Measurements from ENCODE around the gene ITGBL1.

The ITGBL1 gene

DNA sequence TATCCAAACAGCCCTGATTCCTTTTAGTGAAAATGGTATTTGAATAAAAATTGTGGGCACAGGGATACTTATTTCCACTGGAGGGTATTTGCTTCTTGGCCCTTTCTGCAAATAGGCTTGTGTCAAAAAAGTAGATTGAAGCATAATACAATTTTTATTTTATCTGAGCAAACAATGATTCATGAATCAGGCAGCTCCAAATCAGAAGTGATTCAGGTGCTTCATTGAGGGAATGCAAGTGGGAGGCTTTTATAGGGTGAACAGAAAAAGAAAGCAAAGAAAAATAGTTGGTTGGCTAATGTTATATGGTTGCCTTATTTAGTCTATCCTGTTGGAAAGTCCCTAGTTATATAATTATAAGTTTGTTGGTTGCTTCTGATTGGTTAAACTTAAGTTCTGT lies 117.9 kb downstream of the ITGBL1 start:
- no peak for DNase-seq

DNA sequence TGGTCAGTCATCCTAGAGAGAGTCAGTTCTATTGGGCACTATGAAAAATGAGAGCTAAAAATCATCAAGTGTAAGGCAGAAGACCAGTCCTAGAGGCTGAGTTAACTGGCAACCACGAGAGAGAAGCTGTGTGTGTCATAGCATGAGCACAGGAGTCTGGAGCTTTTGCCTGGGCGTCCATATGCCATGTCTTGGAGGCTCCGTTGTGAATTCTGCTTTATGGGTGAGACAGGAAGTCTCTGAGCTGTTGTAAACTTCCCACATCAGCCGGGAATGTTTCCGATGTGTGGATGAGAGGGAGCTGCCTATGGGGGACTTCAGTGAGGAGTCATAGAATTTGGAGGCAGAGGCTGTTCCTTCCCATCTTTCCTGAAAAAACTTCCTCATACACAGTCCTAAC lies 120.0 kb downstream of the ITGBL1 start:
- DNase-seq = peak; percentile 27

DNA sequence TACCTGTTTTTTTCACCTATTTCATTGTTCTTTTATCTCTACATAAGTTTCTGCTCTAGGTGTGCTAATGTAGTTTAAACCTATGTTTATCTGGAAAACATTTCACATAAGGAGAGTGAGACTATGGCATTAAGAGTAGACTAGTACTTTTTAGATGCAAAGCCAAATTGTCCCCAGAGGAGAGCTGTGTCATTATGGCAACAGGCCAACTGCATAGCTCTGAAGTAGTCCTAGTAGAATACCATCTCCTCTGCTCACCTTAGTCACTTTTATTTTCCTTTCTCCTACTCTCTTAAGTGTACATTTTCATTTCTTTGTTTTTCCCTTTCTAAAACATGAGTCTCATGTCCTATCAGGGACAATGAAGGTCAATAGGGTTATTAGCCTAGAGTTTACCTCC lies 123.1 kb downstream of the ITGBL1 start:
- peak; percentile 33 for DNase-seq

DNA sequence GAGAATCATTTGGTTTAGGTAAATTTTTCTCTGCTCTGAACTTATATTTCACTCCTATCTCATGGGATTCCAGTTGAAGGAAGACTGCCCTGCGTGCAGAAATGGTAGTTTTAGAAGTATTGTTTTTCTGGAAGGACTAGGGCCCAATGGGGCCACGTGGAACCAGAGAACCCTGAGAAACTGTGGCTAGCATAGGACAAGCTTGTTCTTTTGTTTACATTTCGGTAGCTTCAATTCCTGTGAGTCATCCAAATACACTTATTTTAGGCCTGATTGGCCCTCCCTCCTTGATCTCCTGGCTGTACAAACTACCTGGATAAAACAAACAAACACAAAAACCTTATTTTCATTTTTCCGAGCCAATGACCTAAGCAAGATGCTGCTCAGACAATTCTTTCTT lies 124.0 kb downstream of the ITGBL1 start:
- DNase-seq = peak; percentile 24

DNA sequence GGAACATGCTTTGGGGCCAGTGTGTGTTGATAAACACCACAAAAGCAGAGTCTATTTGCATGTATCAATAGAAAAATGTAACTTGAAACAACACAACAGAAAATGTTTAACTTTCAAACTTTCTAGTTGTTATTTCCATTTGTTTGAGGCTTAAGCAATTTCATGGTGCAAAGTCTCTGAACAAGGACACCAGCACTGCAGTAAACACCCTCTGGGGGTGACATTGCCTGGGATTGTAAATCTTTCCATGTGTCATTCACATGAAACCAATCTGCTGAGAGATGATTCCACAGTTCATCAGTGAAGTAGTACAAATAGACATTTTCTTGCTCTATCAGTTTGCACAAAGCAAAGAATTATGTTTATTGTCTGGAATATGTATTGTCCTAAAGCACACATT lies 124.5 kb downstream of the ITGBL1 start:
- DNase-seq = peak; percentile 26

DNA sequence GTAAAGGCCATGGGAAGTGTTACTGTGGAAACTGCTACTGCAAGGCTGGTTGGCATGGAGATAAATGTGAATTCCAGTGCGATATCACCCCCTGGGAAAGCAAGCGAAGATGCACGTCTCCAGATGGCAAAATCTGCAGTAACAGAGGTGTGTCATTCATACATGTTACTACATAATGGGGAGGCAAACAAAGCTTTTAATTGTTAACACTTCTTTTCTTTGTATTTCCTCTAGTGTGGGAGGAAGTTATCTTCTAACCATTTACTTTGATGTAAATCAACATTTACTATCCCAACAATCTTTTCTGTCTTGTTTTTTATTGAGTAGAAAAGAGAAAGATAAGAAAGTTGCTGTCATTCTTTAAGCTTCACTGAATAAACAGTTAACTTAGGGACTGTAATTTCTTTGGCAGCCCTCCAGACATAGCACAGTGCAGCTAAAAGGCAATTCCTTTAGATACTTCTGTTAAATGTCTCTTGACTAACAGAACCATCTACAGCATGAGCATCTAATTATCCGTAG lies 126.9 kb downstream of the ITGBL1 start:
- peak; percentile 93 for DNase-seq

DNA sequence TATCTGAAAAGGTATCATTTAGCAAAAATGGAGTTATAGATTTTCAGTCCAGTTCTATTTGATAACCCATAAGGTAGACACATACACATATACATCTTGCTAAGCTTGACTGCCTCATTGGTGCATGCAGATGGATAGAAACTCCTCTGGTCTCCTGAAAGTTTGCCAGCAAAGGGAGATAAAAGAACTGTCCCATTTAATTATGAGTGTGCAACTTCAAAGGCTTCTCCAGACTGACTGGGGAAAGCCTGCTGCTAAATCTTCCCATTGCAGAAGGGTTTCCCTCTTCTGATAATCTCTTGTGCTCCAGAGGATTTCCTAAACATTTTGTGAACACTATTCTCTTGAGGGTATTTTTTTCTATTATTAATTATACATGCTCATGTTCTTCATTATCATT lies 131.9 kb downstream of the ITGBL1 start:
- peak; percentile 6 for DNase-seq

DNA sequence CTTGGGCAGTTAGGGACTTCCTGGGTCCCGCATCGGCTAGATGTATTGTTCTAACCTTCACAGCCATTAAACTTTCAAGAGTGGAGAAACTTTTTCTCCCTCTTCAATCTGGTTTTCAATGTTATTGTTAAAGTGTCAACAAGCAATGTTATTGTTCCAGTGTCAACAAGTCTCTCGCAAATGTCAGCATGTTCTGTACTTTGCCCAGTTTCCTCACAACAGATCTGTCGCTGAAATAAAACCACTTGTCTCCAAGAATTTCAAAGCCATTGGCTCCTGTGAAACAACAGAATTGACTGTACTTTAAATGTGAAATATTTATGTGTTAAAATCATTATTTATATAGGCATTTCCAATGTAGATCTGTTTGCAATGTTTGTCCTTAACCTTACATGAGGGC lies 138.0 kb downstream of the ITGBL1 start:
- DNase-seq = no peak

DNA sequence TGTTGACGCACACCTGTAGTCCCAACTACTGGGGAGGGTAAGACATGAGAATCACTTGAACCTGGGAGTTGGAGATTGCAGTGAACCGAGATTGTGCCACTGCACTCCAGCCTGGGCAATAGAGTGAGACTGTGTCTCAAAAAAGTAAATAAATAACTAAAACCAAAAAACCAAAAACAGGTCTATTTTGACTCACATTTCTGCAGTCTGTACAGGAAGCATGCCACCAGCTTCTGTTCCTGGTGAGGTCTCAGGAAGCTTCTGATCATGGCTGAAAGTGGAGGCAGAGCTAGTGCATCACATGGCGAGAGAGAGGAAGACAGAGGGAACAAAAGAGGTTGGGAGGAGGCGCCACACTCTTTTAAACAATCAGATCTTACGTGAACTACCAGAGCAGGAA lies 142.5 kb downstream of the ITGBL1 start:
- no peak for DNase-seq

DNA sequence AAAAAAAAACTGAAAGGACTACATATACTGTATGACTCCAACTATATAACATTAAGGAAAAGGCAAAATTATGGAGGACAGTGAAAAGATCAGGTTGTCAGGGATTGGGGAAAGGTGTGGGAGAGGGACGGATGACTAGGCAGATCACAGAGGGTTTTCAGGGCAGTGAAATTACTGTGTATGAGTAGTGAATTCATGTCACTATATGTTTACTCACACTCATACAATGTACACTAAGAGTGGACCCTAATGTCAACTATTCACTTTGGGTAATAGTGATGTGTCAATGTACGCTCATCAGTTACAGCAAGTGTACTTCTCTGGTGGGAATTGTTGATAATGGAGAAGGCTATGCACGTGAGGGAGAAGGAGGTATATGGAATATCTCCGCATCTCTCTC lies 144.3 kb downstream of the ITGBL1 start:
- DNase-seq = no peak

DNA sequence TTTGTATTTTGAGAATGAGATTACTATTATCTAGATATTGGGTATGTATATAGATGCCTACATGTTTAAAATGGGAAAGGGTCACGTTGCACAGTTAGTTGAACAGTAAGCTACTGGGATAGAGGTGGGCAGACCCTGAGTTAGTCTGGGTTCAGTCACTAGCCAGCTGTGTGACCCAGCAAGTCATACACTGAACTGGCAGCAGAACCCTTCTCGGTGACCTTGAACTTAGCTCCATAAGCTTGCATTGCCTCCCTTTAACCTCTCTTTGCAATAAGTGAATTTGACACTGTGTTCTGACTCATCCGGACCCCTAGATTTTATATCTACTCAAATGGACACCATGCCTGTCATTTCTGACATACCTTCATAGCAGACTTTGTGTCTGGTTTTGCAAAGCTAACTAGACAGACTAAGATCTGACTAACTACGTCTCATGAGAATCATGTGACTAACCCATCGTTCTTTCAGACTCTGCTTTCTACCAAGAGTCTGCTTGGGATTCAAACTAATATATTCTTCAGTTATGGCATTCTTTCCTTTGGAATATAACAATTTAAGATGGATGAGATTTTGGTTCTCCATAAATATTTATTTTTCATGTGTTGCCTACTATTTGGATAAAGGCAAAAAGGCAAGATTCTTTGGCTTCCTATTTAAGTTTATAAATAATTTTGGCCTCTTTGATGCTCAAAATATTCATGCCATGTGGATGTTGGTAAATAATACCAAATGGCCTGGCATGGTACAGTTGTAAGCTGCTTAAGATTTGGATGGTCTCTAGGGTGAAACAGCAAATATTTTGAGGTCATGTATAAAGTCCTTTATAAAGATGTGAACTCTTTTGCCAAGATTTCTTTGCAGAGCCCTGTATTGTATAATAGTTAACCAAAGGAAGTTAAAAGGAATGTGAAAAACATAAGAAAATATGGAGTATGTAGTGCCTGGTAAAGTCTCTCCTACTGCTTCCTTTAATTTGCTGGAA lies 159.3 kb downstream of the ITGBL1 start:
- no peak for DNase-seq

DNA sequence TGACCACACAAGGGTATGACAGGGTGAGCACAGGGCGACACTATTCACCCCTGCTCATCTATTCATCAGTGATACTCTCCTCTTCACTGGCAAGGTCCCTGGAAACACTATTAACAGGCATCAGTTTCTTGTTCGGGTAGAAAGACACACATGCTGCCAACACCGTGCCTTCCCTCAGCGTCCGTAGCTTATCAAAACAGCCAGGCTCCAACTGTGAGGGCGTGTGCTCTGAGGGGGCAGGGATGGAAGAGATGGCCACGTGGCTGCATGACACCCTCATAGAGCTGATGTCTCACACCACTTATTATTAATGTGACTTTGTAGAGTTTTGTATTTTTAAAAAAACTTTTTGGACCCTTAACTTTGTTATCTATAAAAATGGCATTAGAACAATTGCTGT lies 160.3 kb downstream of the ITGBL1 start:
- peak; percentile 10 for DNase-seq

DNA sequence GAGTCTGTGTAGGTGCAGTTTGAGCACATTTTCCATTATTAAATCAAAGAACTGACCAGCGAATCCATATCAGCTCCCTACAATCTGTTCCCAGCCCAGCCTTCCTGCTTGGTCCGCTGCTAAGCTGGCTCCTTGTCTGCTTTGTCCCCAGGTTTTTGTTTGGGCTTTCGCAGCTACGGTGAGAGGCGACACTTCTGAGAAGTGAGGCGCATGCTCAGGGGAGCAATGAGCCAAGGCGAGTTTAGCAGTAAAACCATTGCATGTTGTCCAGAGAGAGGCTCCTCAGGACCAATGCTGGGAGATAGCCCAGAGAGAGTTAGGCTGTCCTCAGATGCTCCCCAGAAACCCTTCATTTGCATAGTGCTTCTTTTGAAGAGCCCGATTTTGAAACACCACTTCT lies 162.0 kb downstream of the ITGBL1 start:
- DNase-seq = no peak

DNA sequence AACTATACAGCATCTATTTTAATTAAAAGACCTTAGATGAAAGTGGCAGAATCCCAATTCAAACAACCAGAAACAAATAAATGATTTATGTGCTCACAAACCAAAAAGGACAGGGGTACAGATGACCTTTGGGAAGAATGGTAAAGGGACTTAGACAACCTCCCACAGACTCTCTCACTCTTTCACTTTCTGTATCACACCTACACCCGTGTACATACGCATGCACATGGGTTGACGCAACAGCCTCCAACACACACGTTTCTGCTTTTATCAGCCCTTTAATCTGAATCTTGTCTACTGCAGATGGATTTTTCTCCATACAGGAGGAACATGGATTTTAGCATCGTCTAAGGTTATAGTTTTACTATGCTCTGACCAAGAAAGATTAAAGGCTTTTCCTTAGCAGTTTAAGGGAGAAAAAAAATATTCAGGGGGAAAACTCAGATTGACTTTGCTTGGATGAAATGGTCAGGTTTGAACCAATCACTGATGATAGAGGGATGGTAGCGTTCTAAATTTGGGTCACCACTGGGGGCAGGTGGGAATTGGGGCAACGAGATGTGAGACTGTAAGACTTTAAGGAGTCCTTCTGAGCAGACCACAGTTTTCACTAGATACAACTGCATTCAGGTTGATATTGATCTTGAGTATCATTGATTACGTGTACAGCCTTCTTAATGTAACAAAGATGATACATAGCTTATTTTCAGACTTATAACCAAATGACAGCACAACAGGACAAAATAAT lies 166.1 kb downstream of the ITGBL1 start:
- DNase-seq = no peak

DNA sequence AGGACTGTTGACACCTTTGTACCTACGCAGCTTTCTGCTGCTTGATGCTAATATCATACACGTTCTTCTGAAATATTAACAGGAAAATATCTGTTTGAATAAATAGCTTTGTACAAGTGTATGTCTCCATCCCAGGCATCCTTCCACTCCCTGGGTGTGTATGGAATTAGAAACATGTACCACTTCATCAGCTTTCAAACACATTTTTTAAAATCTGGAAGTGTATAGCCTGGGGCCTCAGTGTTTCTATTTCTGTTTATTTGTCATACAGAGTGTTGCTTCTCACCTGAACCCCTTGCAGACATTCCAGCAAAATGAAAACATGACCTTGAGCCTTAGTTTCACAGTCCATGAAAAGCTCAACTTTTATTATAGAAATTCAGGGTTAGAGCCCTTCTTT lies 168.6 kb downstream of the ITGBL1 start:
- no peak for DNase-seq

DNA sequence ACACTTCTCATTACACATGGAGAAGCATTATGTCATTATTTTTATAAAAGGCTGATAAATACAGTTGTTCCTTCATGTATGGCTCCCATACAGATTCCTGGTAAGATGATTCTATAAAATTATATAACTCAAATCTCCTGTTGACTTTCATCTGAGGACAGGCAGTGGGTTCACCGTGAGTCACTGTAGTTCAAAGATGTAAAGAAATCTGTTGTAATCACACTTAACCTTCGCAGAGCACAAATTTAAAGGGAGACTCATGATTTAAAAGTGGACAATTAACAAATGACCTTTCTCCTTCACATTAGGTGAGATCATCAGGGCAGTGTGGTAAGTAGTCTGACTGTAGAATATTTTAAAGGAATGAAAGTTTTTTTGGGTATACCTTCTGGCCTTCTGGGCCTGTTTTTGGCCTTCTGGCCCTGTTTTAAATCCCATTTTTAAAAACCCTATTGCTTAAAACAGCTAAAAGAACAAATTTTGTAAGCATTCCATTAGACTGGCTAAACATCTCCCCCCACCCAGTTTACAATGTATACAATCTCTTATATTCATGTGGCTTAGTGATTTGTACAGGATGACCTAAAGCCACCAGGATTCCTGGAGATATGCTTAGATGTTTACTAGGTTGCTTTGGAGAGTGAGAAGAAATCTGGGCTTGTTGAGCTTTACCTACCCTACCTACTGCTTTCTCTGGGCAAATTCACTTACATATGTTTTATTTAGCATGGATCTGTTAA lies 171.2 kb downstream of the ITGBL1 start:
- DNase-seq = no peak

DNA sequence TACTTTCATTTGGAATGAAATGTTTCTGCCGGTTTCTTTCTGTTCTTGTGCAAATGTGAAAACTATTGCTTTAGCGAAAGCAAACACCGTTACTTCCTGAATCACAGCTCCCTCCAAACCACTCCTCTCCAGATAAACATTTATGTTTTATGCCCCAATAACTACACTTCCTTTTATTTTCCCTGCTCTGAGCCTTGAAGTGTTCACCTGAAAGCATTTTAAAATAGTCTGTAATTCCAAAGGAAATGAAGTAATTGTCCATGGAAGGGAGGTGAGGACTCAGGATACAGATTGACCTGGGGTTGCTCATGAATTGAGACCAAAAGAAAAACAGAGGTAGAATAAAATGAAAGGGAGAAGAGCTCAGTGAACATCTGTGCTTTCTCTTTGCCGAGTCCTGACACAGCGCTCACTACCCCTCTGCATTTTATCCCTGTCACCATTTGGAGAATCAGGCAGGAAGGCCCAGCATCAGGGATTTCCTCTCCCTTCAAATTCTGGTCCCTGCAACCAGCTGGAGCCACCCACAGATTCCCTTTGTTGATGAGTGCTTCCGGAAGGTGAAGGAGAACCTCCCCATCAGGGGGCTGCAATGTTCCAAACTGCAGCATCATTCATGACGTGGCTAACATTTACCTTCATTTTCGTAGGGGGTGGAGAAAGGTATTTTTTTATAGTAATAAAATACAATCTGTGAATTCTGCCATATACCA lies 171.9 kb downstream of the ITGBL1 start:
- DNase-seq = peak; percentile 91

DNA sequence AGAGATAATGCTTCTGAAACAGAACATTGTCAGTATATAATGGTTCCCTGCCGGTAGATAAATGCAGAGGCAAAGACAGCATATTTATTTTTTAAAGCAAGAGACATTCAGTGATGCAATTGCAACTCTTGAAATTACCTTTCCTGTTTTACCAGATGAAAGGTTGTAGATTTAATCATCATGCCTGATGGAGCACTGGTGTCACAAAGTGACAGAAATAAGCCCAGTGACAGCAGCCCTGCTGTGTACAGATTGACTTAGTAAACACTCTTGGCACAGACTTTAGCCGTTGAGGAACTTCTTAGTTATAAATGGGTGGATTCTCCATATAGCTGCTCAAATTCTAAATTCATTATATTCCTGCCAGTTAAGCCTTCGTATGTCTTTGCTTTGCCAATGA lies 172.5 kb downstream of the ITGBL1 start:
- DNase-seq = peak; percentile 72

DNA sequence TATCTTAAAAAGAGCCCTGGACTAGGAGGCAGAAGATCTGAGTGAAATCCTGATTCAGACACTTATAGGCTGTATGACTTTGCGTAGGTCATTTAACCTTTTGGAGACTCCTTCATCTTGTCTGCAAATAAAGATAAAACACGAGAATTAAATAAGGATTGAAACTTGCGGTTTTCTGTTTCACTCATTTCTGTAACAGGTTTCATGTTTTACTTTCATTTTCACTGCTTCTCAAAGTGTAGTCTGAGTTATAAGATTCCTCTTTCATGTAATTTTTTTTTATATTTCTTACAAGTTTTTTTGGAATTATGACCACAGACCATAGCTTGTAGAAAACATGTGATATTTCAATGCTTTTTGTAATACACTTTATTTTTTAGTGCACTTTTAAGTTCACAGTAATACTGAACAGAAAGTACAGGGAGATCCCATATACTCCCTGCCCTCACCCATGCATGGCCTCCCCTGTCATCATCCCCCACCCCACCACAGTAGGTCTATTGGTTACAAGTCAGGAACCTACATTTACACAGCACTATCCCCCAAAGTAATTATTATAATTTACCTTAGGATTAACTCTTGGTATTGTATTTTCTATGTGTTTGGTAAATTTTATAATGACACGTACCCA lies 174.6 kb downstream of the ITGBL1 start:
- DNase-seq = peak; percentile 68

DNA sequence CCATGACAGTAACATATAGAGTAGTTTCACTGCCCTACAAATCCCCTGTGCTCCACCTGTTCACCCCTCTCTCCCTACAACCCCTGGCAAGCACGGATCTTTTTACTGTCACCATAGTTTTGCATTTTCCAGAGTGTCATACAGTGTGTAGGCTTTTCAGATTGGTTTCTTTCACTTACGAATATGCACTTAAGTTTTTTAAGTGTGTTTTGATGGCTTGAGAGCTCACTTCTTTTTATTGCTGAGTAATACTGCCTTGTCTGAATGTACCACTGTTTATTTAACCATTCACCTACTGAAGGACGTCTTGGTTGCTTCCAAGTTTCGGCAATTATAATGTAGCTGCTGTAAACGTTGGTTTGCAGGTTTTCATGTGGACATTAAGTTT lies 175.1 kb downstream of the ITGBL1 start:
- no peak for DNase-seq

DNA sequence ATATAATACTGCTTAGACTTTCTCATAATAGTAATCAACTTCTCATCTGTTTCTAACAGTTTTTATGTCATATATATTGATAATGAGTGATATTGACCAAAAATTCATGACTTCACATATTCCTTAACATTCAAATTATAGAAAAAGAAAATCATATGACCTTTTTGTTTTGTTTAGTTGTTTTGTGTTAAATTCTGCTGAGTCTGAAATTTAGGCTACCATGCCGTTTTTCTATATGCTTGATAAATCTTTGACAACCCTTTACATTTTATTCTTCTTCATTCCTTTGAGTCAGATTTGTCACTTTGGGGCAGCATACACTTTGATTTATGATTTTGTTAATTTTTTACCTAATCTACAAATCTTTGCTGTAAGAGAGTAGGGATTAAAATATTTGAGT lies 176.4 kb downstream of the ITGBL1 start:
- no peak for DNase-seq

DNA sequence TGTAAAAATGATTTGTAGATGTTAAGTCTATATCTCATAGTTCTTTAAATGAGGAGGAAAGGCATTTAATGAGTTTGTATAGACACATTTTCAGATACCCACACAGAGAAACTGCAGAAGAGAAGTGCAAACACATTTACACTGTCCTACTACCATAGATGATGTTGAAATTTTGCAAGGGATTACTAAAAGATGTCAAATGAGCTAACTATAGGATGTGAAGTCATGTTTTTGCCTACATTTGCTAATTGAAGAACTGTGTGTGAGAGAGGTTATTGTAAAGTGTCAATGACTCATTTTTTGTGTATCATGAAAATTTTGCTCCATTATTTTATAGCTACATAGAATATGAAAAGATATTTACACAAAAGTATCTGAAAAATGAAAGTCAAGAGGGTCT lies 178.9 kb downstream of the ITGBL1 start:
- DNase-seq = no peak
